ENCODE results near the gene RIT2.

Gene RIT2

GRCh38 chr18:42784632-42785031 lies 330.9 kb downstream of the RIT2 start:
- CTCF ChIA-PET: no interaction called here
- H3K4me1 Mint-ChIP-seq: no peaks in the 10 kb centered on the region
- H3K9me3 Mint-ChIP-seq: peaks cover 2% of the 10 kb centered on the region
- no peak overlapping the region for H3K4me3 Mint-ChIP-seq
- no peaks in the 10 kb centered on the region for H3K27me3 Mint-ChIP-seq
- no peak for DNase-seq
- H3K36me3 Mint-ChIP-seq: no peaks in the 10 kb centered on the region
- H3K27ac Mint-ChIP-seq: no peak overlapping the region

DNA sequence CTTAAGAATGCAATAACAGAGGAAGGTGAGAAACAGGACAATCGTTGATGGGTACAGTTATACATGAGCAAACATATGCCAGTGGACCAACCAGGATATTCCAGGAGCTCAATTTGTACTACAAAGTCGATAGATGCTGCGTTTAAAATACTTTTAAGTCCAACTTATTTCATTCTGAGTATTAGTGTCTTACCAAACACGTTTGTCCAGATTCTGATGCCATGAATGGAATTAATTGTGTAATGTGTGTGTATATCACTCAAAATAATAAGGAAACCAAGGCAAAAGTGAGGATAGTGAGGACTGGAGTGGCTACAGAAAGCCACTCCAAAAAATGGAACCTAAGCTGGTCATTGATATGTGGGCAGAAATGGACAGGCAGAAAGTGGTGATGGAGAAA lies 332.6 kb downstream of the RIT2 start:
- Mint-ChIP-seq H3K27ac (no peak overlapping the region), H3K36me3 (no peaks in the 10 kb centered on the region), H3K4me3 (no peak overlapping the region), H3K9me3 (peaks cover 2% of the 10 kb centered on the region), H3K27me3 (no peaks in the 10 kb centered on the region), H3K4me1 (no peaks in the 10 kb centered on the region)
- no peak for DNase-seq
- CTCF ChIA-PET: interaction anchor here (0.5 kb wide), 1 partner anchor 121 kb away, joined by 3 read pairs; no protein-coding TSS in a partner anchor

DNA sequence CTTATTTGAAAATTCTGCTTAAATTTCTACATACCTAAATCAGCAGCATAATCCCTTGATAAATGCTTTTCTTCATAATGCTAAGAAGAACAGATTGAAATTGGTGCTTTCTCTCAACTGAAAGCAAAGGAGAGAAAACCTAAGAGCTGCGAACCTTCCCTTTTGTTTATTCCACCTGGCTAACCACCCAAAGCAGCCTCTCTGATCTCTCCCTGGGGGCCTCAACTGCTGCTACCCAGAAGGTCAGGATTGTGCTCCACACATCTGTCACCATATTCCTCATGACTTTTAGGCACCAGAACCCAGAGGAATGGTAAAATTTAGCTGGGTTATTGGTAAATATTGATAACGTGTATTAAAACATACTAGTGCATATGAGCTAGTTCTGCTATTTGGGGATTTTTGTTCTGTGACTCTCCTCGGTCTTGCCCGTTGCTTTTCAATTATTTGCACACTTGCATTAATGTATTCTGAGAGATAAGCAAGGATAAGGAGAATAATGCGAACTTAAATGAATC lies 334.1 kb downstream of the RIT2 start:
- H3K27me3 Mint-ChIP-seq: no peaks in the 10 kb centered on the region
- no peak overlapping the region for H3K27ac Mint-ChIP-seq
- no peak overlapping the region for H3K4me3 Mint-ChIP-seq
- H3K9me3 Mint-ChIP-seq: no peaks in the 10 kb centered on the region
- DNase-seq: no peak
- no peaks in the 10 kb centered on the region for H3K36me3 Mint-ChIP-seq
- CTCF ChIA-PET: no interaction called here
- H3K4me1 Mint-ChIP-seq: no peaks in the 10 kb centered on the region

DNA sequence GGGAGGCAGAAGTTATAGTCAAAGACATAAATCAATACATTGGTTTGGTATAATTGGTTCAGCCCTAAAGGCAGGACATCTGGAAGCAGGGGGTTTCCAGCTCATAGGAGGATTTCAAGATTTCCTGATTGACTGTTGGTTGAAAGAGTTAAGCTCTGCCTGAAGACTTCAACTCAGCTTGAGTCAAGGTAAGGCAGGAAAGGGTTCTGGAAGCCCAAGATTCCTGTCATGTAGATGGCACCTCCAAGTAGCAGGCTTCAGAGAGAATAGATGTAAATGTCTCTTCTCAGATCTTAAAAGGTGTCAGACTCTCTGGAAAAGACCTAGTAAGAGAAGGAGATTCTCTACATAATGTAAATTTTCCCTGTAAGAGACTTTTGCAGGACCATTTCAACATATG lies 335.3 kb downstream of the RIT2 start:
- Mint-ChIP-seq H3K27me3 (no peaks in the 10 kb centered on the region), H3K36me3 (no peaks in the 10 kb centered on the region), H3K4me1 (no peaks in the 10 kb centered on the region), H3K27ac (no peak overlapping the region), H3K9me3 (no peaks in the 10 kb centered on the region), H3K4me3 (no peak overlapping the region)
- DNase-seq: no peak
- CTCF ChIA-PET: no interaction called here

- Mint-ChIP-seq H3K27ac (no peak overlapping the region), H3K4me1 (no peaks in the 10 kb centered on the region), H3K4me3 (no peak overlapping the region), H3K9me3 (peaks cover 3% of the 10 kb centered on the region), H3K27me3 (no peaks in the 10 kb centered on the region), H3K36me3 (no peaks in the 10 kb centered on the region)
- DNase-seq: no peak
- CTCF ChIA-PET: no interaction called here
These were observed 336.9 kb downstream of the RIT2 start for GRCh38 chr18:42778445-42779042.

DNA sequence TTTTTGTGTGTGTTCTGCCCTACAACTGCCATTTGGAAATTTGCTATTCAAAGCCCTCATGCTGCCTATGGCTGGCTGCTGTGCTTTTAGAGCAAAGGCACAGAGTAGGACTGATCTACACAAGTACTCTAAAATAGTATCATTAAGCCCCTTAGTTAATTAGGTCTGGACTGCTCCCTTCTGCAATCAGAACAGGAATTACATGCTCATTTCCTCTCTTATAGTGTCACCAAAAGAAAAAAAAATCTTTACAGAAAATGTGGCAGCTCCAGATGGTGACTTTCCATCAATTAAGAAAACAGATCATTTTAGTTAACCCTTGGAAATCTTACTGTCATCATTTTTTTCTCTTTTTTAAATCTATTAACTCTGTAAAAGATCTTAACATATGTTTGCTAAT lies 337.5 kb downstream of the RIT2 start:
- Mint-ChIP-seq H3K27me3 (no peaks in the 10 kb centered on the region), H3K27ac (no peak overlapping the region), H3K4me1 (no peaks in the 10 kb centered on the region), H3K9me3 (peaks cover 3% of the 10 kb centered on the region), H3K4me3 (no peak overlapping the region), H3K36me3 (no peaks in the 10 kb centered on the region)
- CTCF ChIA-PET: no interaction called here
- DNase-seq: no peak

DNA sequence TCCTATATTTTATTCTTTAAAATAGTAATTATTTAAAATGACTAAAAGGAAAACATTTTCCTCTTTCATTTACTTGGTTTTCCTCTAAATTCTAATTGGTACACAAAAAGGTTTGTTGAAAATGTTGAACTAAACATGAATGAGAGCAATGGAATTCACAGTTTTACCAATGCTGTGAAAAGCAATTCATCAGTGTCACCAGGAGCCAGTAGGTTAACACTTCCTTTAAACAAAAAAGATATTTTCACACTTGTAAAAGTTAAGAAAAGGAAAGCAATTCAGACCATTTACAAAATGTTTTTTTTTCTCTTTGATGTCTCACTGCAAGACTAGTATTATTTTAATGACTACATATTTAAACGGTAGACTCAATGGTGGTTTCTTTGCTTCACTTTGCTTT lies 341.6 kb downstream of the RIT2 start:
- Mint-ChIP-seq H3K4me3 (no peak overlapping the region), H3K9me3 (peaks cover 8% of the 10 kb centered on the region), H3K27ac (no peak overlapping the region), H3K36me3 (no peaks in the 10 kb centered on the region), H3K27me3 (no peaks in the 10 kb centered on the region), H3K4me1 (no peaks in the 10 kb centered on the region)
- CTCF ChIA-PET: no interaction called here
- no peak for DNase-seq

GRCh38 chr18:42771936-42772335 lies 343.5 kb downstream of the RIT2 start:
- Mint-ChIP-seq H3K27ac (no peak overlapping the region), H3K27me3 (no peaks in the 10 kb centered on the region), H3K36me3 (no peaks in the 10 kb centered on the region), H3K9me3 (peaks cover 10% of the 10 kb centered on the region), H3K4me3 (no peak overlapping the region), H3K4me1 (no peaks in the 10 kb centered on the region)
- DNase-seq: no peak
- CTCF ChIA-PET: no interaction called here

- DNase-seq: no peak
- Mint-ChIP-seq H3K4me1 (no peaks in the 10 kb centered on the region), H3K4me3 (no peak overlapping the region), H3K36me3 (no peaks in the 10 kb centered on the region), H3K9me3 (peaks cover 13% of the 10 kb centered on the region), H3K27me3 (no peaks in the 10 kb centered on the region), H3K27ac (no peak overlapping the region)
- CTCF ChIA-PET: no interaction called here
These were observed 350.2 kb downstream of the RIT2 start for GRCh38 chr18:42765302-42765701.

DNA sequence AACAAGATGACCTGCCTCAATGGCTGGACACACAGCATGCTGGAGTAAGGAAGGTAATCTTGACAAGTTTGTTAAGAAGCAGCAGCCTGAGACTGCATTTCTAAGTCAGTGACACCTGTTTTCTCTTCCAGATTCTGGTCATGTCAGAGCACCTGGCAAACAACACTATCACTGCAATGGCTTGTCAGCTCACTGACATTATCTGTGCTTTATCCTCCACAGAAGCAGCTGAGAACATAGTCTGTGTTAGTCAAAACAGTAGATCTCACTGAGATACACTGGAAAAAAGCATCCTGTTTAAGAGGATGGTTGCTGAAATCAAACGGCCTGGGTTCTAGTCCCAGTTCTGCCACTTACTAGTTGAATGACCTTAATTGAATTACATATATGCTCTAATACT lies 355.2 kb downstream of the RIT2 start:
- no peak overlapping the region for H3K4me3 Mint-ChIP-seq
- H3K36me3 Mint-ChIP-seq: no peaks in the 10 kb centered on the region
- CTCF ChIA-PET: no interaction called here
- H3K9me3 Mint-ChIP-seq: peaks cover 3% of the 10 kb centered on the region
- H3K27me3 Mint-ChIP-seq: no peaks in the 10 kb centered on the region
- H3K27ac Mint-ChIP-seq: no peak overlapping the region
- no peaks in the 10 kb centered on the region for H3K4me1 Mint-ChIP-seq
- DNase-seq: no peak

- CTCF ChIA-PET: no interaction called here
- Mint-ChIP-seq H3K36me3 (no peaks in the 10 kb centered on the region), H3K9me3 (peaks cover 3% of the 10 kb centered on the region), H3K4me3 (no peak overlapping the region), H3K4me1 (no peaks in the 10 kb centered on the region), H3K27ac (no peak overlapping the region), H3K27me3 (no peaks in the 10 kb centered on the region)
- DNase-seq: no peak
These were observed 356.6 kb downstream of the RIT2 start for GRCh38 chr18:42758852-42759251.

DNA sequence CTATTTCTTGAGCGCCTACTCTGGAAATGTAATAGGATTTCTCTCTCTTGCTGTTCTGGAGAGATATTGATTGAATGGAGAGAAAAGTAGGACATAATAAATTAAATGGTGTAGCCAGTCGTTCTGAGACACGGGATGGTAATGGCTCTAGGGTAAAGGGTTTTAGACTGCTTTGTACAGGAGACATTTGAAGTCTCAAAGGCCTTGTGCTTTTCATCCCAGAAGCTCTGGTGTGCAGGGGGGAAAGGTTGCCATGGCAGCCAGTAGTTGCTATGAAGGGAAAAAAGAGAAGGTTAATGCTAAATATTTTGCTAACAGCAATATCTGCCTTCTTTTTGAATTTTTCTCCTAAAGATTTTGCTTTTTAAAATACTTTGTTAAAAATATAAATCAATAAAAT lies 359.3 kb downstream of the RIT2 start:
- Mint-ChIP-seq H3K9me3 (peaks cover 3% of the 10 kb centered on the region), H3K27me3 (no peaks in the 10 kb centered on the region), H3K36me3 (no peaks in the 10 kb centered on the region), H3K4me3 (no peak overlapping the region), H3K4me1 (no peaks in the 10 kb centered on the region), H3K27ac (no peak overlapping the region)
- DNase-seq: no peak
- CTCF ChIA-PET: no interaction called here

GRCh38 chr18:42752916-42753315 lies 362.6 kb downstream of the RIT2 start:
- Mint-ChIP-seq H3K9me3 (peaks cover 2% of the 10 kb centered on the region), H3K36me3 (no peaks in the 10 kb centered on the region), H3K4me1 (no peaks in the 10 kb centered on the region), H3K4me3 (no peak overlapping the region), H3K27me3 (no peaks in the 10 kb centered on the region), H3K27ac (no peak overlapping the region)
- CTCF ChIA-PET: no interaction called here
- no peak for DNase-seq

- Mint-ChIP-seq H3K36me3 (no peaks in the 10 kb centered on the region), H3K4me3 (no peak overlapping the region)
These were observed 368.7 kb downstream of the RIT2 start for GRCh38 chr18:42746794-42747193.

DNA sequence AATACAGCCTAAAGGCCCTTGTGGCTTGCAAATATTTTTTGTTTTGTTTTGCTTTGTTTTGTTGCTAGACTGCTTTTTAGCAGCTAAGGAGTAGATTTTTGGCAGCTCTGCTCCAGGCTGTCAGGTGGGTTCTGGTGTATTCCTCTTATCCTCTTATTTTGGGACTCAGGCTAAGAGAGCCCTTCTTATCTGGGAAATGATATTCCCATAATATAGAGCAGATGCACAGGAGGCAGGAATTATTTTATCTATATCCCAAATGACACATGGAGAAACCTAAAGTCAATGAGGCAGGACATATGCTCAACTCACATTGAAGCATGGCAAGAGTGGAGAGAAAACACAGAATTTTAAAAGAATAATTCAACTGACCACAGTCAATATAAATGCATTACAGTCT lies 369.6 kb downstream of the RIT2 start:
- no peaks in the 10 kb centered on the region for H3K4me1 Mint-ChIP-seq
- H3K4me3 Mint-ChIP-seq: no peak overlapping the region
- no peak overlapping the region for H3K27ac Mint-ChIP-seq
- no peaks in the 10 kb centered on the region for H3K27me3 Mint-ChIP-seq
- DNase-seq: no peak
- CTCF ChIA-PET: no interaction called here
- no peaks in the 10 kb centered on the region for H3K9me3 Mint-ChIP-seq
- H3K36me3 Mint-ChIP-seq: no peaks in the 10 kb centered on the region

More at GRCh38 chr18:42746794-42747193, 368.7 kb downstream of the RIT2 start:
- Mint-ChIP-seq H3K9me3 (no peaks in the 10 kb centered on the region), H3K27ac (no peak overlapping the region), H3K4me1 (no peaks in the 10 kb centered on the region), H3K27me3 (no peaks in the 10 kb centered on the region)
- no peak for DNase-seq
- CTCF ChIA-PET: no interaction called here

GRCh38 chr18:42745171-42745570 lies 370.3 kb downstream of the RIT2 start:
- Mint-ChIP-seq H3K27me3 (no peaks in the 10 kb centered on the region), H3K9me3 (no peaks in the 10 kb centered on the region), H3K4me3 (no peak overlapping the region), H3K4me1 (no peaks in the 10 kb centered on the region), H3K36me3 (no peaks in the 10 kb centered on the region), H3K27ac (no peak overlapping the region)
- CTCF ChIA-PET: no interaction called here
- no peak for DNase-seq

Data from activated naive CD4-positive, alpha-beta T cell treated with anti-CD3 and anti-CD28 coated beads, Interleukin-2, amount 10 ng/mL, durations not matched to agents 7 days and 5 days (primary cell).